NCI-H460 (cell line): ENCODE measurements around the gene CBX5. TPM values are rescaled to one million over a fixed set of nuclear protein-coding genes. Genes with fewer than 3 reads are reported as not detected.
"Not testable (repeated sequence)": the region's sequence is repeated elsewhere in the genome, so short reads cannot be mapped to it uniquely, and the experiment has no call there.

Source experiments
- DNase-seq: peaks from one replicate; pipeline ENCODE4 v3.0.0-alpha.2; 2016; ENCODE audit warnings: low read depth; ENCODE audit errors: extremely low read depth
- total RNA-seq: library from RNA; depleted of rRNA; stranded (reverse); fragments of >200 nt; shearing (Covaris generic); gene quantifications from 2 replicates; pipeline ENCODE4 v1.2.3, GENCODE V29; 2014

The CBX5 gene
- total RNA-seq, 1 experiment from 2014 or later = 48.5 TPM

DNA sequence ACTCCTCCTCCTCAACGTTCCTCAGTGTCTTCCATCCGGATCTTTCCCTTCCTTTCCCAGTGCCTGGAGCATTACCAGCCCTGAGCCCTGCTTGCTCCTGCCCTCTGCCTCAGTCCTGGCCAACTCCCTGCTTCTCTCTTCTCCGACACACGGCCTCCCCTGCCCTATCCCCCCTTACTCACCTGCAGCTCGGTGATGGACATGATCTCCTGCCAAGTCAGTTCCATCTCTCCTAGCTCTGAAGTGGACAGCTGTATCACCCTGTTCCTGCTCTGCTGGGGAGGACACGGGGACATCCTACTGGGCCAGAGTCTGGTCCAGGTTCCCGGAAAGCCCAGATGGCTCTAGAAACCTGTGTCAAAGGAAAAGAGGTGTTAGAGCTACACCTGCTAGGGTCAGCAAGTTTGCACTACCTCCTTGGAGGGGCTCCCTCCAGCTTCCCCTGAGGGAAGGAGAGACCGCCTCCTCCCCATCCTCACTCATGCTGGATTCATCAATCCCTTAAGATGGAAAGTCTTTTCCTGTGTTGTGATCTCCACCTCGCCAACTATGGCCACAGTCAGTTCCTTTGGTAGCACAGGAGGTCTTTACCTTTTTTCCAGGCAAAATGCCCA is 15.1 kb upstream of the CBX5 start:
- no peak for DNase-seq

- DNase-seq = peak; percentile 35
Observed at GRCh38 chr12:54294152-54294952, 14.4 kb upstream of the CBX5 start.

DNA sequence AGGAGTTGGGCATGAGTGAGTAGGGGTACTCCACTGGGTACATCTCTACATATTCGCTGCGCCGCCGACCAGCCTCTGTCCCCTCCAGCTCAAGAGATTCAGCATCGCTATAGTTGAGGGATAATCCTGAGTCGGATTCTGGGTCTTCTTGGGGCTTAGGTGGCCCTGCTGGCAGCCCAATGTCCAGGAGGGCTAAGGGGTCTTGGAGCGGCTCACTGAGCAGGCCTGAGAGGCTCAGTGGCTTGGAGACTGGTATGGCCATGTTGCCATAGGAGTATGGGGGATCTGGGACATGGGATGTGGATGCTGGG is 13.0 kb upstream of the CBX5 start:
- no peak for DNase-seq

- no peak for DNase-seq
Observed at GRCh38 chr12:54292083-54292930, 12.4 kb upstream of the CBX5 start.

- DNase-seq = no peak
Observed at GRCh38 chr12:54287261-54288157, 7.6 kb upstream of the CBX5 start.

- DNase-seq = no peak
Observed at GRCh38 chr12:54286042-54287030, 6.4 kb upstream of the CBX5 start.

DNA sequence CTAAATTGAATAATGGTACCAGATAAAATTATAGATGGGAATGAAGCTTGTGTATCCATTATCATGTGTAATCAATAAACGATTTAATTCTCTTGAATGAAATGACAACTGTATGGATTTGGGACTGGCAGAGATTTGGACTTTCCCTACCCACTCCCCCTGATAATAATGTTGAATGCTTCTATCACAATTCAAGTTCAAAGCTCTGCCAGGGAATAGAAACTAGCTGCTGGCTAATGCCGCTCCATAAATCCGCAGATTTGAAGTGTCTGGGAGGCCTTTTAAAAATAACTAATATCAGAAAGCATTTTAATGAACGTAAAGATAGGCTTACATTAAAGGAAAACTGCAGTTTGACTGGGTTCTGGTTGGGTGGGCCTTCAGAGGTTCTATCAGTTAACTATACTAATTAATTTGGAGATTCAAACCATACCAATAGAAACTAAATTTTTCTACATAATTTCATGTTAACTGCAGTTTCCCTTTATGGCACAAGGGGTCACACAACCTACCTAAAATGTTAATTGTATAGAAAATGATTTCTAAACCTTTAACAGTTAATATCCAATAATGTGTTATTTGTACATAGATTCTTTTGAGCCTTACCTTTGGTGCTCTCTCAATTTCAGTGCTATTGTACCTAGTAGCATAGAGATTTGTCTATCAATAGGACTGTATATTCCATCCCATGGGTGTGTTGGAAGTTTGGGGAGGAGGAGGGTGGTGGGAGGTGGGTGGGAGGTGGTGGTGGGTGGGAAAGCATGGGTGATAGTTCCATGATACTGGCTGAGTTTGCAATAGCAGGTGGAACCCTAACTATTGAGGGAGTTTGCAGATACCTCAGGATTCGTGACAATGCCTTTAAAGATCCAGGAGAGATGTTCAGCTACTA is 5.5 kb upstream of the CBX5 start:
- DNase-seq = no peak

DNA sequence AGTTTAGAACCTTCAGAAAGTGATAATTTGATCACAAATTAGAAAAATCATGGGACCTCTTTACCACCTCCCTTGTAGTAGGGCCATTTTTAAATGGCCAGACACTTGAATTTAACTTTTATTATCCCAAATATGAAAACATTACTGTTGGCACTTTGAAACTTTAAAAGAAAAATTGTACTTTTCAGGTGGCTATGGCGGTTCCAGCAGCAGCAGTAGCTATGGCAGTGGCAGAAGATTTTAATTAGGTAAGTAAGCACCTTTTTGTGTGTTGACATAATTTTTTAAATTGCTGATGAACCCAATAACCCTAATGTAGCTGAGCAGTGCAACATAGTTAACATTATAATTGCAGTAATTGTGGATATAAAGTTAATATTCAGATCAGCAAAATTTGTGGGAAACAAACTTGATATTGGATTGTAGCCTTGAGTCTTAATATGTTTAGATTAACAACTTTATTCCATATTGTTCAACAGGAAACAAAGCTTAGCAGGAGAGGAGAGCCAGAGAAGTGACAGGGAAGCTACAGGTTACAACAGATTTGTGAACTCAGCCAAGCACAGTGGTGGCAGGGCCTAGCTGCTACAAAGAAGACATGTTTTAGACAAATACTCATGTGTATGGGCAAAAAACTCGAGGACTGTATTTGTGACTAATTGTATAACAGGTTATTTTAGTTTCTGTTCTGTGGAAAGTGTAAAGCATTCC is 4.3 kb upstream of the CBX5 start:
- not testable (repeated sequence) for DNase-seq

DNA sequence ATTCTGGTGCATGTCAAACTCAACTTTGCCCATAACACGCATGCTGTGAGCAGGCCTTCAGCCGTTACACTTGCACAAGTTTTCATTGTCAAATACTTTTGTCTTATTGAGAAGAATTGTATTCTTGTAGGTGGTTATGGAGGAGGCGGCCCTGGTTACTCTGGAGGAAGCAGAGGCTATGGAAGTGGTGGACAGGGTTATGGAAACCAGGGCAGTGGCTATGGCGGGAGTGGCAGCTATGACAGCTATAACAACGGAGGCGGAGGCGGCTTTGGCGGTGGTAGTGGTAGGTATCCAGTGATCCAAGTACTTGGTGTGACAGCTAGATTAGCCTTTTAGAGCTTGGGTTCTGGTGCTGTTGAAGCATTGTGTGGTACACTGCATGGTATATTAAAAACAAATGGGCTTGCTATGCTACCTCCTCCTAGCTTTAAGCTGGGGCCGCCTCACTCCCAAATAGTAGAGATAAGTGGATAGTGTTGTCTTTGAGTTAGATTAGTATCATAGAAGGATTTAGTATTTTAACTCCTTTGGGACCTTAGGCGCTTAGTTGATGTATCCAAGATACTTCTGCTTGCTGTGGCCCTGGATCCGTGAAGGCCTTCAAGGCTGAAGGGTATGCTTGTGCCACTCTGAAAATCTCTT is 3.1 kb upstream of the CBX5 start:
- DNase-seq = no peak

GRCh38 chr12:54281694-54282093 is 1.8 kb upstream of the CBX5 start:
- DNase-seq = not testable (repeated sequence)

GRCh38 chr12:54281261-54281638 is 1.3 kb upstream of the CBX5 start:
- DNase-seq = not testable (repeated sequence)

- DNase-seq = peak; percentile 100
Observed at GRCh38 chr12:54280468-54281260, 742 bp upstream of the CBX5 start, which contains the start of gene HNRNPA1. HNRNPA1 (plus strand) TSS chr12:54280726; CDS start chr12:54280808, 82 bp downstream.

GRCh38 chr12:54279227-54279631 is 693 bp downstream of the CBX5 start:
- no peak for DNase-seq

DNA sequence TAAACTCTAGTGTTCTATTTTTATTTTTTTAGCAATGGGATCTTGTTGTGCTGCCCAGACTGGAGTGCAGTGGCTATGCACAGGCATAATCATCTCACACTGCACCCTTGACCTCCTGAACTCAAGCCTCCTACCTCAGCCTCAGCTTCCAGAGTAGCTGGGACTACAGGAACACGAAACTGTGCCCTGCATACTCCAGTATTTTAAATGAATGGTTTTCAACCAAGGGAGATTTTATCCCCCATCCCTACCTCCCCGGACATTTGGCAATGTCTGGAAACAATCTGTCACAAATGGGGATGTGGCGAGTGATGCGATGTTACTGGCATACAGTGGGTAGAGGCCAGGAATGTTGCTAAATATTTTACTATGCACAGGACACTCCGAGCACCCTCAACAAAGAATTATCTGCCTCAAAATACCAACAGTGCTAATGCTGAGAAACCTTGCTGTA is 2.1 kb downstream of the CBX5 start:
- no peak for DNase-seq

GRCh38 chr12:54276368-54276767 is 3.6 kb downstream of the CBX5 start:
- DNase-seq = no peak

GRCh38 chr12:54273981-54274380 is 5.9 kb downstream of the CBX5 start:
- DNase-seq = no peak
